SK-N-SH (cell line): ENCODE results near the gene EXOC2. TPM values are rescaled to one million over a fixed set of nuclear protein-coding genes. Genes with fewer than 3 reads are reported as not detected.

Source experiments
- CTCF ChIA-PET: fragments of 300-600, 350-600 bp; formaldehyde crosslinking; extraction: SDS; loops from one replicate; lab custom pipeline; 2021; lab: Yijun Ruan, JAX
- POLR2A ChIA-PET: fragments of 350-600 bp; sonication (Branson Sonifier 250); formaldehyde crosslinking; extraction: SDS; loops from one replicate; lab custom pipeline; 2020; ENCODE audit warnings: antibody characterized with exemption, inconsistent platforms; lab: Yijun Ruan, JAX
- DNase-seq: peaks from one replicate; pipeline ENCODE4 v3.0.0; 2012
- H2AFZ ChIP-seq: fragments of 200-600 bp; sonication (generic); 2 replicates; pipeline ENCODE4 v1.8.1; 2016; ENCODE audit warnings: antibody characterized with exemption, mild to moderate bottlenecking, low read depth
- H3F3A ChIP-seq: fragments of 200-600 bp; sonication (generic); replicated peaks from 2 replicates; pipeline ENCODE3; 2016; ENCODE audit warnings: antibody characterized with exemption, mild to moderate bottlenecking; ENCODE audit not compliant: insufficient read depth
- H3K27ac ChIP-seq, 2 experiments: fragments of 200-500 bp in 1 of 2; fragments of 200-600 bp in 1 of 2; sonication (Bioruptor generic) in 1 of 2; sonication (generic), shearing (Covaris generic) in 1 of 2; 2 replicates each; pipeline versions ENCODE4 v1.5.1 to v1.6.1; 2014 to 2016; ENCODE audit warnings: low read depth in 2 of 2, inconsistent platforms in 1 of 2, low read length in 1 of 2, mild to moderate bottlenecking in 1 of 2, mixed read lengths in 1 of 2
- H3K27me3 ChIP-seq: fragments of 200-600 bp; sonication (generic), shearing (Covaris generic); 2 replicates; pipeline ENCODE4 v1.6.1; 2016; ENCODE audit warnings: mixed run types; ENCODE audit not compliant: insufficient read depth
- H3K36me3 ChIP-seq, 2 experiments: fragments of 200-500 bp in 1 of 2; fragments of 200-600 bp in 1 of 2; sonication (Bioruptor generic) in 1 of 2; sonication (generic) in 1 of 2; replicated peaks in 1 of 2; 2 replicates each; pipeline versions ENCODE3 to v1.5.1; 2014 to 2016; ENCODE audit warnings: low read length in 1 of 2, mild to moderate bottlenecking in 1 of 2; ENCODE audit not compliant: insufficient read depth in 2 of 2, control insufficient read depth in 1 of 2
- H3K4me1 ChIP-seq, 2 experiments: fragments of 200-500 bp in 1 of 2; fragments of 200-600 bp in 1 of 2; sonication (Bioruptor generic) in 1 of 2; sonication (generic), shearing (Covaris generic) in 1 of 2; 2 replicates each; pipeline versions ENCODE4 v1.5.1 to v1.6.1; 2014 to 2016; ENCODE audit warnings: low read depth in 1 of 2, low read length in 1 of 2, mixed run types in 1 of 2; ENCODE audit not compliant: insufficient read depth in 2 of 2, control insufficient read depth in 1 of 2
- H3K4me2 ChIP-seq: fragments of 200-600 bp; sonication (generic), shearing (Covaris generic); 2 replicates; pipeline ENCODE4 v1.6.1; 2017; ENCODE audit warnings: mixed run types
- H3K4me3 ChIP-seq, 2 experiments: fragments of 200-500 bp in 1 of 2; fragments of 200-600 bp in 1 of 2; sonication (Bioruptor generic) in 1 of 2; sonication (generic), shearing (Covaris generic) in 1 of 2; 2 replicates each; pipeline versions ENCODE4 v1.5.1 to v1.8.1; 2014 to 2016; ENCODE audit warnings: low read depth in 2 of 2, inconsistent platforms in 1 of 2, low read length in 1 of 2, mild to moderate bottlenecking in 1 of 2, mixed read lengths in 1 of 2, moderate library complexity in 1 of 2
- H3K79me2 ChIP-seq: fragments of 200-600 bp; sonication (generic); 2 replicates; pipeline ENCODE4 v1.8.1; 2017; ENCODE audit warnings: mild to moderate bottlenecking; ENCODE audit not compliant: insufficient read depth
- H3K9ac ChIP-seq: fragments of 200-600 bp; sonication (generic); 2 replicates; pipeline ENCODE4 v1.6.1; 2017; ENCODE audit warnings: mixed run types
- H3K9me2 ChIP-seq: fragments of 200-600 bp; sonication (generic); 2 replicates; pipeline ENCODE4 v1.6.1; 2017; ENCODE audit warnings: mixed run types
- H3K9me3 ChIP-seq: fragments of 200-600 bp; sonication (generic); 2 replicates; pipeline ENCODE4 v1.6.1; 2017; ENCODE audit warnings: mixed run types, mild to moderate bottlenecking, moderate library complexity
- H4K20me1 ChIP-seq: fragments of 200-600 bp; sonication (generic); 2 replicates; pipeline ENCODE4 v1.6.1; 2017; ENCODE audit warnings: mild to moderate bottlenecking, mixed run types; ENCODE audit not compliant: insufficient read depth
- CHD2 ChIP-seq: fragments of 150-350 bp; IDR thresholded peaks from 2 replicates; pipeline ENCODE4 v1.6.1; 2018; ENCODE audit warnings: low read length; ENCODE audit not compliant: partially characterized antibody
- ELF1 ChIP-seq: IDR thresholded peaks from 2 replicates; pipeline ENCODE4 v1.4.0; 2012
- EP300 ChIP-seq, 2 experiments: IDR thresholded peaks; 2 replicates each; pipeline versions ENCODE4 v1.4.0 to v1.6.1; 2012; ENCODE audit warnings: borderline replicate concordance in 1 of 2, low read depth in 1 of 2, low read length in 1 of 2
- FOXJ3 ChIP-seq: sonication (generic); formaldehyde crosslinking; IDR thresholded peaks from 2 replicates; pipeline ENCODE4 v1.5.1; 2020; ENCODE audit warnings: mild to moderate bottlenecking, missing genetic modification reagents
- FOXM1 ChIP-seq: IDR thresholded peaks from 2 replicates; pipeline ENCODE4 v1.4.0; 2012; ENCODE audit warnings: low read depth, mild to moderate bottlenecking
- JUND ChIP-seq: IDR thresholded peaks from 2 replicates; pipeline ENCODE4 v1.4.0; 2012
- MEF2A ChIP-seq: IDR thresholded peaks from 2 replicates; pipeline ENCODE4 v1.4.0; 2012; ENCODE audit warnings: low read depth, borderline replicate concordance
- MXI1 ChIP-seq: IDR thresholded peaks from 2 replicates; pipeline ENCODE4 v1.6.1; 2012; ENCODE audit warnings: mild to moderate bottlenecking, low read depth, low read length, improper control_type of control experiment
- RAD21 ChIP-seq: IDR thresholded peaks from 2 replicates; pipeline ENCODE4 v1.6.1; 2012; ENCODE audit warnings: mild to moderate bottlenecking, low read length
- RFX5 ChIP-seq: IDR thresholded peaks from 2 replicates; pipeline ENCODE4 v1.6.1; 2012; ENCODE audit warnings: mild to moderate bottlenecking, improper control_type of control experiment, low read length
- RXRA ChIP-seq: IDR thresholded peaks from 2 replicates; pipeline ENCODE4 v1.4.0; 2012; ENCODE audit warnings: low read depth, mild to moderate bottlenecking, borderline replicate concordance
- TEAD4 ChIP-seq: IDR thresholded peaks from 2 replicates; pipeline ENCODE4 v1.4.0; 2012; ENCODE audit warnings: mild to moderate bottlenecking, borderline replicate concordance; ENCODE audit not compliant: insufficient read depth
- YY1 ChIP-seq: IDR thresholded peaks from 2 replicates; pipeline ENCODE4 v1.4.0; 2012; ENCODE audit warnings: low read depth, mild to moderate bottlenecking
- WGBS: methylation state at CpG from one replicate; pipeline ENCODE4 v1.1.6; 2017; ENCODE audit warnings: low lambda C conversion rate; 5-methylcytosine and 5-hydroxymethylcytosine counted together
- polyA plus RNA-seq, 3 experiments: library from polyadenylated mRNA; depleted of rRNA; stranded (reverse); fragments of >200 nt; gene quantifications; 2 replicates each; pipeline ENCODE4 v1.2.3, GENCODE V29; 2012
- TF ChIP-seq, protein P1 (sequence below): IDR thresholded peaks from 2 replicates; pipeline ENCODE4; 2012
- TF ChIP-seq, protein P2 (sequence below): IDR thresholded peaks from 2 replicates; pipeline ENCODE4 v1.4.0; 2012; ENCODE audit warnings: low read depth
- TF ChIP-seq, protein P3 (sequence below): fragments of 150-350 bp; IDR thresholded peaks from 2 replicates; pipeline ENCODE4 v1.6.1; 2017; ENCODE audit warnings: antibody characterized with exemption, low read length, low read depth, borderline replicate concordance

Gene EXOC2
- polyA plus RNA-seq, 1 of the 3 experiments (the other 2 are of a cell fraction): 10.6 TPM

DNA sequence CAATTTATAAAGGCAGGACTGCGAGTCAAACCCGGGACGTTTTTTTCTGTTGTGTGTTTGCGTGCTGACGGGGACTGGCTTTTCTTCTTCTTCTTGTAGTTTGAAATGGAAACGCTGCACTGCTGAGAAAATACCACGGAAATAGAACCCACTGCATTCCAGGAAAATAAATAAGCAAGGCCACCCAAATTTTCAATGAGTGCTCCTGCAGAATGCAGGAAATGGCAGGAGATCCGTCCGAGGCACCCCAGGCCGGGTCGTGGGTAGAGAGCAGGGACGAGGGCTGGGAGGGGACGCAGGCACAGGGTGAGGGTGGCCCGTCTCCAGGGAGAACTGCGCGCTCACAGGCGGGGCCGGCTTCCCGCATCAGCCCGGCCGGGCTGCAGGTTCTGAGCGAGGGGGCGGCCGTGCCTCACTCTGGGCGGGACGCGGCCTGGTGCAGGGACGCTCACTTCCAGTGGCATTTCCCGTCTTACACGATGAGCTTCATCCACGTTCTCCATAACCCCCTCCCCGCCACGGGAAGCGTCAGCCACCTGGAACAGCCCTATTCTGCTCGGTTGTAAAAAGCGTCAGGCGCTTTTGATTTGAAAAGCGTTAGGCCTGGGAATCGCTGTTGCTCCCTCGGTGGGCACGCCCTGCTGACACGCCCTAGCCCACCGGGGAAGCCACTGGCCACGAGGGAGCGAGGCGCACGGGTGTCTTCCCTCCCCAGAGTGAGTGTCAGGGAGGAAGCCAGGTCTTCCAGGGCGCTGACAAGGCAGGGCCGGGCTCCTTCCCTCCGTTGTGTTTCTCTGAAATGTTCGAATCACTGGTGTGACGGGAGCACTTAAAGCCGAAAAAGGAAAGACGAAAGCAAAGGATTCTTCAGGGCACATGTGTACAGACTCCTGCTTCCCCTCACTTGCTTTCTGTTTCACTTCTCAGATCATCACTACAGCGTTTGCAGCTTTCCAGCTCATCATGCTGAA is 17.9 kb upstream of the EXOC2 start:
- Histone ChIP-seq H3K4me2 (peak overlapping the region; percentile 78), H3K4me1 (peaks cover 0 to 10% of the 10 kb centered on the region in 2 experiments; a peak in 1 of 4 replicates), H3K36me3 (no peaks in the 10 kb centered on the region), H3K9me2 (no peaks in the 10 kb centered on the region), H3K27me3 (peaks cover 7% of the 10 kb centered on the region; the same call in 1 of the 2 replicates), H3K4me3 (peak overlapping the region; percentile 41 to 48), H3K79me2 (no peaks in the 10 kb centered on the region), H3K9ac (no peak overlapping the region), H4K20me1 (no peaks in the 10 kb centered on the region), H3K9me3 (no peaks in the 10 kb centered on the region), H3F3A (no peaks in the 10 kb centered on the region), H3K27ac (no peak overlapping the region), H2AFZ (peak overlapping the region; percentile 79)
- POLR2A ChIA-PET: no interaction called here
- 27% methylated on average over 28 of the region's 55 CpGs for WGBS
- peak; percentile 50 for DNase-seq
- CTCF ChIA-PET: interaction anchor here (0.8 to 2.4 kb wide), 4 partner anchors 11 to 686 kb away, joined by 3 to 12 read pairs (median 8); no protein-coding TSS in a partner anchor
- TF ChIP-seq MXI1: no peak
- no peak for TF ChIP-seq FOXM1
- TF ChIP-seq RXRA: no peak
- TF ChIP-seq RFX5: no peak
- no peak for TF ChIP-seq RAD21
- no peak for TF ChIP-seq FOXJ3
- no peak for TF ChIP-seq YY1
- TF ChIP-seq, protein P1, sequence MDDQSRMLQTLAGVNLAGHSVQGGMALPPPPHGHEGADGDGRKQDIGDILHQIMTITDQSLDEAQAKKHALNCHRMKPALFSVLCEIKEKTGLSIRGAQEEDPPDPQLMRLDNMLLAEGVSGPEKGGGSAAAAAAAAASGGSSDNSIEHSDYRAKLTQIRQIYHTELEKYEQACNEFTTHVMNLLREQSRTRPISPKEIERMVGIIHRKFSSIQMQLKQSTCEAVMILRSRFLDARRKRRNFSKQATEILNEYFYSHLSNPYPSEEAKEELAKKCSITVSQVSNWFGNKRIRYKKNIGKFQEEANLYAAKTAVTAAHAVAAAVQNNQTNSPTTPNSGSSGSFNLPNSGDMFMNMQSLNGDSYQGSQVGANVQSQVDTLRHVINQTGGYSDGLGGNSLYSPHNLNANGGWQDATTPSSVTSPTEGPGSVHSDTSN: no peak
- TF ChIP-seq, protein P2, sequence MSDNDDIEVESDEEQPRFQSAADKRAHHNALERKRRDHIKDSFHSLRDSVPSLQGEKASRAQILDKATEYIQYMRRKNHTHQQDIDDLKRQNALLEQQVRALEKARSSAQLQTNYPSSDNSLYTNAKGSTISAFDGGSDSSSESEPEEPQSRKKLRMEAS: no peak
- no peak for TF ChIP-seq ELF1
- TF ChIP-seq CHD2: no peak
- no peak for TF ChIP-seq MEF2A
- TF ChIP-seq, protein P3, sequence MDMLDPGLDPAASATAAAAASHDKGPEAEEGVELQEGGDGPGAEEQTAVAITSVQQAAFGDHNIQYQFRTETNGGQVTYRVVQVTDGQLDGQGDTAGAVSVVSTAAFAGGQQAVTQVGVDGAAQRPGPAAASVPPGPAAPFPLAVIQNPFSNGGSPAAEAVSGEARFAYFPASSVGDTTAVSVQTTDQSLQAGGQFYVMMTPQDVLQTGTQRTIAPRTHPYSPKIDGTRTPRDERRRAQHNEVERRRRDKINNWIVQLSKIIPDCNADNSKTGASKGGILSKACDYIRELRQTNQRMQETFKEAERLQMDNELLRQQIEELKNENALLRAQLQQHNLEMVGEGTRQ: no peak
- no peak for TF ChIP-seq JUND
- TF ChIP-seq TEAD4: no peak
- no peak for TF ChIP-seq EP300 (IDR thresholded peaks at IDR 0.05; ENCODE audit: borderline replicate concordance in 1 of 2, low read depth in 1 of 2, low read length in 1 of 2)
